Panc1 (cell line): ENCODE measurements around the gene SLIT3.

ENCODE experiments used
- POLR2AphosphoS5 ChIP-seq: IDR thresholded peaks from 2 replicates; pipeline ENCODE4 v1.6.1; 2012; ENCODE audit warnings: mild to moderate bottlenecking, low read depth, low read length, moderate library complexity
- SIN3A ChIP-seq: IDR thresholded peaks from 2 replicates; pipeline ENCODE4 v1.6.1; 2012; ENCODE audit warnings: low read depth, mild to moderate bottlenecking, low read length, moderate library complexity, borderline replicate concordance; ENCODE audit not compliant: insufficient read depth
- TCF7L2 ChIP-seq: IDR thresholded peaks from 2 replicates; pipeline ENCODE4 v1.6.1; 2011; ENCODE audit warnings: mild to moderate bottlenecking, low read depth, low read length, inconsistent platforms
- TF ChIP-seq, protein P1 (sequence below): fragments of 450-650 bp; IDR thresholded peaks from 2 replicates; pipeline ENCODE4 v1.5.1; 2017; ENCODE audit warnings: mild to moderate bottlenecking
- TF ChIP-seq, protein P2 (sequence below), 2 experiments: IDR thresholded peaks; 2 replicates each; pipeline ENCODE4 v1.6.1; 2011 to 2012; ENCODE audit warnings: low read depth in 2 of 2, control low read depth in 1 of 2, low read length in 1 of 2, mild to moderate bottlenecking in 1 of 2, moderate library complexity in 1 of 2; ENCODE audit not compliant: insufficient read depth in 1 of 2

DNA sequence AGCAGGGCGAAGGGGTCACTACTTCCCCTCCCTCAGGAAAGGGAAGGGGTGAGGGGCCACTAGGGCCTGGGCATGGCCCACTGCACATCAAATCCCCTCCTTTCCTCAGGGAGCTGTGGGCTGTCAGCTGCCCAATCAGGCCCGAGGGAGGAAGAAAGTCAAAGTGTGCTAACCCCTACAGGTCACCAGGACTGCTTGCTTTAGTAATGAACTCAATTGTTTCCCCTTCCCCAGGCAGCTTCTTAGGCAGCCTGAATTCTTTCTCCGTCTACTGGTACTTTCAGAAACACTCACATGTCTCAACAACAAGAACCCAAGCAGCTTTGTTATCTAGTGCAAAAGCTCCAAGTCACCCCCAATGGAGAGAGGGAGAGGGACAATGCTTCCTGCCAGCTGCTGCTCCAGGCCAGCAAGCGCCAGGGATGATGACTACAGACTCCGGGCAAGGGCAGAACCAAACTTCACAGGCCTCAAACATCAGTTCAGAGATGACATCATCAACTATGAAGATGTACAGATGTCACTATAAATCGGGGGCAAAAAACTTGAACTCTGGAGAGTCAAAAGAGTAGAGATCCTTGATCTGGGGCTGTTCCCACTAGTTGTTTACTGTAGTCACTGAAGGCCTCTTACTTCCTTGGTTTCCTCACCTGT, 100.7 kb downstream of the SLIT3 start:
- TF ChIP-seq, protein P1, sequence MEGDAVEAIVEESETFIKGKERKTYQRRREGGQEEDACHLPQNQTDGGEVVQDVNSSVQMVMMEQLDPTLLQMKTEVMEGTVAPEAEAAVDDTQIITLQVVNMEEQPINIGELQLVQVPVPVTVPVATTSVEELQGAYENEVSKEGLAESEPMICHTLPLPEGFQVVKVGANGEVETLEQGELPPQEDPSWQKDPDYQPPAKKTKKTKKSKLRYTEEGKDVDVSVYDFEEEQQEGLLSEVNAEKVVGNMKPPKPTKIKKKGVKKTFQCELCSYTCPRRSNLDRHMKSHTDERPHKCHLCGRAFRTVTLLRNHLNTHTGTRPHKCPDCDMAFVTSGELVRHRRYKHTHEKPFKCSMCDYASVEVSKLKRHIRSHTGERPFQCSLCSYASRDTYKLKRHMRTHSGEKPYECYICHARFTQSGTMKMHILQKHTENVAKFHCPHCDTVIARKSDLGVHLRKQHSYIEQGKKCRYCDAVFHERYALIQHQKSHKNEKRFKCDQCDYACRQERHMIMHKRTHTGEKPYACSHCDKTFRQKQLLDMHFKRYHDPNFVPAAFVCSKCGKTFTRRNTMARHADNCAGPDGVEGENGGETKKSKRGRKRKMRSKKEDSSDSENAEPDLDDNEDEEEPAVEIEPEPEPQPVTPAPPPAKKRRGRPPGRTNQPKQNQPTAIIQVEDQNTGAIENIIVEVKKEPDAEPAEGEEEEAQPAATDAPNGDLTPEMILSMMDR = no peak
- TF ChIP-seq, protein P2, sequence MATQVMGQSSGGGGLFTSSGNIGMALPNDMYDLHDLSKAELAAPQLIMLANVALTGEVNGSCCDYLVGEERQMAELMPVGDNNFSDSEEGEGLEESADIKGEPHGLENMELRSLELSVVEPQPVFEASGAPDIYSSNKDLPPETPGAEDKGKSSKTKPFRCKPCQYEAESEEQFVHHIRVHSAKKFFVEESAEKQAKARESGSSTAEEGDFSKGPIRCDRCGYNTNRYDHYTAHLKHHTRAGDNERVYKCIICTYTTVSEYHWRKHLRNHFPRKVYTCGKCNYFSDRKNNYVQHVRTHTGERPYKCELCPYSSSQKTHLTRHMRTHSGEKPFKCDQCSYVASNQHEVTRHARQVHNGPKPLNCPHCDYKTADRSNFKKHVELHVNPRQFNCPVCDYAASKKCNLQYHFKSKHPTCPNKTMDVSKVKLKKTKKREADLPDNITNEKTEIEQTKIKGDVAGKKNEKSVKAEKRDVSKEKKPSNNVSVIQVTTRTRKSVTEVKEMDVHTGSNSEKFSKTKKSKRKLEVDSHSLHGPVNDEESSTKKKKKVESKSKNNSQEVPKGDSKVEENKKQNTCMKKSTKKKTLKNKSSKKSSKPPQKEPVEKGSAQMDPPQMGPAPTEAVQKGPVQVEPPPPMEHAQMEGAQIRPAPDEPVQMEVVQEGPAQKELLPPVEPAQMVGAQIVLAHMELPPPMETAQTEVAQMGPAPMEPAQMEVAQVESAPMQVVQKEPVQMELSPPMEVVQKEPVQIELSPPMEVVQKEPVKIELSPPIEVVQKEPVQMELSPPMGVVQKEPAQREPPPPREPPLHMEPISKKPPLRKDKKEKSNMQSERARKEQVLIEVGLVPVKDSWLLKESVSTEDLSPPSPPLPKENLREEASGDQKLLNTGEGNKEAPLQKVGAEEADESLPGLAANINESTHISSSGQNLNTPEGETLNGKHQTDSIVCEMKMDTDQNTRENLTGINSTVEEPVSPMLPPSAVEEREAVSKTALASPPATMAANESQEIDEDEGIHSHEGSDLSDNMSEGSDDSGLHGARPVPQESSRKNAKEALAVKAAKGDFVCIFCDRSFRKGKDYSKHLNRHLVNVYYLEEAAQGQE (IDR thresholded peaks at IDR 0.05; ENCODE audit: insufficient read depth in 1 of 2, low read depth in 2 of 2, low read length in 1 of 2) = no peak
- TF ChIP-seq SIN3A (no peak), TCF7L2 (no peak), POLR2AphosphoS5 (no peak)
